HCT116 (cell line): ENCODE data around the gene SIX5. TPM values are rescaled to one million over a fixed set of nuclear protein-coding genes. Genes with fewer than 3 reads are reported as not detected.

Experiments used
- ATAC-seq: fragments of 200-7000 bp; cut with Tn5 transposase; 2 replicates; pipeline ENCODE4 v1.9.1; 2020; ENCODE audit warnings: mild to moderate bottlenecking, moderate library complexity
- BruUV-seq: library from RNA; stranded (reverse); fragments of 400-500 nt; replicated peaks from 2 replicates; lab custom pipeline; 2021; lab: Mats Ljungman, UMichigan
- CTCF ChIA-PET: fragments of 300-600 bp; sonication (Branson Sonifier 250); formaldehyde crosslinking; loops from one replicate; lab custom pipeline; 2021; ENCODE audit warnings: antibody characterized with exemption; lab: Charles Lee
- POLR2A ChIA-PET: fragments of 300-600, 350-600 bp; sonication (Branson Sonifier 250); formaldehyde crosslinking; loops from one replicate; lab custom pipeline; 2021; ENCODE audit warnings: antibody characterized with exemption; lab: Charles Lee
- RAD21 ChIA-PET, 2 experiments: fragments of 300-600 bp; sonication (Branson Sonifier 250); formaldehyde crosslinking; loops; one replicate each; lab custom pipeline; 2023; ENCODE audit warnings: low total read pairs in 2 of 2; ENCODE audit not compliant: uncharacterized antibody in 2 of 2, unreplicated experiment in 2 of 2, low non-redundant PET in 1 of 2; lab: Charles Lee
- DNase-seq: peaks from one replicate; pipeline ENCODE4 v3.0.0-alpha.2; 2010; ENCODE audit warnings: low read depth, low spot score
- H2AFZ ChIP-seq: fragments of 200-600 bp; shearing (Covaris generic), sonication (generic); 2 replicates; pipeline ENCODE4 v1.6.1; 2017; ENCODE audit warnings: low read depth, mixed run types, mixed read lengths, antibody characterized with exemption, low read length; ENCODE audit not compliant: poor library complexity, severe bottlenecking
- H3K27ac ChIP-seq: 2 replicates; pipeline ENCODE4 v1.5.1; 2012; ENCODE audit warnings: low read depth, low read length
- H3K27me3 ChIP-seq: fragments of 200-600 bp; sonication (generic); 2 replicates; pipeline ENCODE4 v1.6.1; 2016; ENCODE audit warnings: mixed run types, low read length, mixed read lengths; ENCODE audit not compliant: insufficient read depth
- H3K36me3 ChIP-seq, 2 experiments: fragments of 200-500 bp in 1 of 2; fragments of 200-600 bp in 1 of 2; sonication (Bioruptor generic) in 1 of 2; sonication (generic) in 1 of 2; 2 replicates each; pipeline versions ENCODE4 v1.5.1 to v1.6.1; 2014 to 2016; ENCODE audit warnings: low read length in 2 of 2, inconsistent platforms in 1 of 2, mixed read lengths in 1 of 2, mixed run types in 1 of 2; ENCODE audit not compliant: insufficient read depth in 2 of 2, control insufficient read depth in 1 of 2
- H3K4me1 ChIP-seq, 2 experiments: fragments of 200-600 bp in 1 of 2; sonication (generic) in 1 of 2; 2 replicates each; pipeline versions ENCODE4 v1.5.1 to v1.6.1; 2012 to 2017; ENCODE audit warnings: low read length in 2 of 2, inconsistent platforms in 1 of 2, mild to moderate bottlenecking in 1 of 2, mixed read lengths in 1 of 2, mixed run types in 1 of 2, moderate library complexity in 1 of 2; ENCODE audit not compliant: insufficient read depth in 2 of 2, control insufficient read depth in 1 of 2
- H3K4me2 ChIP-seq: fragments of 200-600 bp; sonication (generic); 2 replicates; pipeline ENCODE4 v1.6.1; 2017; ENCODE audit warnings: mixed run types, low read length, mixed read lengths
- H3K4me3 ChIP-seq, 2 experiments: fragments of 200-600 bp in 1 of 2; sonication (generic) in 1 of 2; replicated peaks in 1 of 2; 2 replicates each; pipeline ENCODE4 v1.5.1; 2011 to 2016; ENCODE audit warnings: low read length in 2 of 2, control low read depth in 1 of 2, low read depth in 1 of 2, mild to moderate bottlenecking in 1 of 2, mixed read lengths in 1 of 2, mixed run types in 1 of 2
- H3K79me2 ChIP-seq: fragments of 200-600 bp; sonication (generic); 2 replicates; pipeline ENCODE4 v1.6.1; 2017; ENCODE audit warnings: mild to moderate bottlenecking, mixed run types, low read length, moderate library complexity, mixed read lengths; ENCODE audit not compliant: insufficient read depth
- H3K9ac ChIP-seq: fragments of 200-600 bp; sonication (generic); 2 replicates; pipeline ENCODE4 v1.6.1; 2016; ENCODE audit warnings: low read length, mixed read lengths
- H3K9me2 ChIP-seq: fragments of 200-600 bp; sonication (generic), shearing (Covaris generic); 2 replicates; pipeline ENCODE4 v1.6.1; 2017; ENCODE audit warnings: mixed run types, mild to moderate bottlenecking, moderate library complexity; ENCODE audit not compliant: insufficient read depth
- H3K9me3 ChIP-seq, 2 experiments: fragments of 200-500 bp in 1 of 2; fragments of 200-600 bp in 1 of 2; sonication (Bioruptor generic) in 1 of 2; sonication (generic) in 1 of 2; 2 replicates each; pipeline ENCODE4 v1.6.1; 2014 to 2017; ENCODE audit warnings: low read length in 2 of 2, mixed read lengths in 2 of 2, inconsistent platforms in 1 of 2, low read depth in 1 of 2, mild to moderate bottlenecking in 1 of 2, mixed run types in 1 of 2, moderate library complexity in 1 of 2; ENCODE audit not compliant: control insufficient read depth in 1 of 2, insufficient read depth in 1 of 2
- H4K20me1 ChIP-seq: fragments of 200-600 bp; sonication (generic), shearing (Covaris generic); 2 replicates; pipeline ENCODE4 v1.6.1; 2017; ENCODE audit warnings: mixed run types, mild to moderate bottlenecking, moderate library complexity; ENCODE audit not compliant: insufficient read depth
- ATF3 ChIP-seq: IDR thresholded peaks from 2 replicates; pipeline ENCODE4 v1.6.1; 2012
- CBX3 ChIP-seq: IDR thresholded peaks from 2 replicates; pipeline ENCODE4 v1.6.1; 2012; ENCODE audit warnings: low read depth
- CEBPB ChIP-seq: IDR thresholded peaks from 2 replicates; pipeline ENCODE4 v1.6.1; 2012; ENCODE audit warnings: low read depth
- CTCF ChIP-seq, 3 experiments: fragments of 200-600 bp in 1 of 3; sonication (generic) in 1 of 3; IDR thresholded peaks in 2 of 3; conservative IDR thresholded peaks in 1 of 3; 2 replicates each; pipeline ENCODE4 v1.5.1; 2012 to 2017; ENCODE audit warnings: low read depth in 2 of 3, low read length in 2 of 3, antibody characterized with exemption in 1 of 3, borderline replicate concordance in 1 of 3, control low read depth in 1 of 3, mild to moderate bottlenecking in 1 of 3, mixed read lengths in 1 of 3, mixed run types in 1 of 3, moderate library complexity in 1 of 3; ENCODE audit not compliant: insufficient read depth in 1 of 3
- EGR1 ChIP-seq: IDR thresholded peaks from 2 replicates; pipeline ENCODE4 v1.6.1; 2012; ENCODE audit warnings: low read depth
- ELF1 ChIP-seq: IDR thresholded peaks from 2 replicates; pipeline ENCODE4 v1.6.1; 2012; ENCODE audit warnings: low read depth, borderline replicate concordance
- EZH2phosphoT487 ChIP-seq: fragments of 200-600 bp; IDR thresholded peaks from 2 replicates; pipeline ENCODE4 v1.6.1; 2018; ENCODE audit warnings: antibody characterized with exemption, borderline replicate concordance
- JUND ChIP-seq: IDR thresholded peaks from 2 replicates; pipeline ENCODE4 v1.6.1; 2012
- MAX ChIP-seq: IDR thresholded peaks from 2 replicates; pipeline ENCODE4 v1.6.1; 2012
- POLR2A ChIP-seq: IDR thresholded peaks from 2 replicates; pipeline ENCODE4 v1.7.0; 2011; ENCODE audit warnings: borderline replicate concordance; ENCODE audit not compliant: insufficient read depth, insufficient read length; ENCODE audit errors: extremely low read depth
- POLR2AphosphoS5 ChIP-seq: IDR thresholded peaks from 2 replicates; pipeline ENCODE4 v1.6.1; 2011; ENCODE audit warnings: mild to moderate bottlenecking, low read depth, low read length, moderate library complexity
- REST ChIP-seq: IDR thresholded peaks from 2 replicates; pipeline ENCODE4 v1.6.1; 2012; ENCODE audit warnings: low read depth
- SIN3A ChIP-seq: IDR thresholded peaks from 2 replicates; pipeline ENCODE4 v1.6.1; 2012; ENCODE audit warnings: low read depth
- SP1 ChIP-seq: IDR thresholded peaks from 2 replicates; pipeline ENCODE4 v1.6.1; 2012; ENCODE audit warnings: low read depth
- SRF ChIP-seq: IDR thresholded peaks from 2 replicates; pipeline ENCODE4 v1.6.1; 2012; ENCODE audit warnings: low read depth
- TCF7L2 ChIP-seq: IDR thresholded peaks from 2 replicates; pipeline ENCODE4 v1.7.0; 2011; ENCODE audit warnings: borderline replicate concordance, inconsistent platforms; ENCODE audit not compliant: insufficient read depth, insufficient read length; ENCODE audit errors: extremely low read depth
- ZBTB33 ChIP-seq: IDR thresholded peaks from 2 replicates; pipeline ENCODE4 v1.6.1; 2011; ENCODE audit warnings: mild to moderate bottlenecking, low read length, moderate library complexity; ENCODE audit not compliant: insufficient replicate concordance; ENCODE audit errors: extremely low read depth
- ZFX ChIP-seq: fragments of 450-650 bp; IDR thresholded peaks from 2 replicates; pipeline ENCODE4 v1.6.1; 2017
- ZNF274 ChIP-seq: fragments of 200-500 bp; sonication (Bioruptor generic); IDR thresholded peaks from 2 replicates; pipeline ENCODE4 v1.6.1; 2014; ENCODE audit warnings: mild to moderate bottlenecking, low read depth, low read length, inconsistent platforms
- intact Hi-C: fragments of 100-400 bp; cut with micrococcal nuclease; formaldehyde crosslinking; loops from 2 replicates; pipeline ENCODE4 v1.10.0; 2022
- total RNA-seq: library from RNA; stranded (reverse); gene quantifications from one replicate; pipeline ENCODE4 v1.2.1, GENCODE V29; 2021; ENCODE audit not compliant: unreplicated experiment

The SIX5 gene
- total RNA-seq, 1 experiment from 2014 or later = 18.3 TPM

GRCh38 chr19:45805719-45806118 lies 36.7 kb upstream of the SIX5 start (continued):
- TF ChIP-seq SIN3A (no peak), TCF7L2 (no peak), ATF3 (no peak), SP1 (no peak), CEBPB (no peak), ZNF274 (no peak), MAX (no peak), JUND (no peak), POLR2A (no peak)

- RAD21 ChIA-PET = no interaction called here
- no peak overlapping the region for H2AFZ ChIP-seq
- H3K9me2 ChIP-seq = no peaks in the 10 kb centered on the region
- CTCF ChIA-PET = interaction anchor here (0.9 to 4.2 kb wide), 2 partner anchors 12 to 35 kb away, joined by 3 to 21 read pairs; no protein-coding TSS in a partner anchor
- no peaks in the 10 kb centered on the region for H3K79me2 ChIP-seq
- H3K36me3 ChIP-seq = no peaks in the 10 kb centered on the region
- POLR2A ChIA-PET = no interaction called here
- H4K20me1 ChIP-seq = no peaks in the 10 kb centered on the region
- no peak overlapping the region for H3K4me2 ChIP-seq
- H3K27me3 ChIP-seq = no peaks in the 10 kb centered on the region
- BruUV-seq = no TSS peak
- TF ChIP-seq EZH2phosphoT487 = no peak
- TF ChIP-seq EGR1 = no peak
- no peak for TF ChIP-seq CEBPB
- no peak for TF ChIP-seq REST
- no peak for TF ChIP-seq ZFX
- TF ChIP-seq CTCF (IDR thresholded peaks at IDR 0.05 in 2 of 3, conservative IDR thresholded peaks at IDR 0.05 in 1 of 3; ENCODE audit: borderline replicate concordance in 1 of 3, insufficient read depth in 1 of 3, low read depth in 2 of 3, low read length in 2 of 3) = no peak
- no peak for TF ChIP-seq CBX3
- TF ChIP-seq ZBTB33 = no peak
- TF ChIP-seq SP1 = no peak
- TF ChIP-seq ELF1 = no peak
- TF ChIP-seq TCF7L2 = no peak
- TF ChIP-seq POLR2AphosphoS5 = no peak
- TF ChIP-seq SRF = no peak
- no peak for DNase-seq
- H3K9ac ChIP-seq = no peak overlapping the region
- ATAC-seq = no peak
- H3K4me3 ChIP-seq = no peak overlapping the region
- intact Hi-C loops = no loop called here
- H3K9me3 ChIP-seq = no peaks in the 10 kb centered on the region
- H3K27ac ChIP-seq = no peak overlapping the region
- peaks cover 4 to 15% of the 10 kb centered on the region in 2 experiments; a peak in 3 of 4 replicates for H3K4me1 ChIP-seq
These were observed 35.8 kb upstream of the SIX5 start for GRCh38 chr19:45804959-45805230.
